ENCODE data around the gene WDR83. TPM values are rescaled to one million over a fixed set of nuclear protein-coding genes. Genes with fewer than 3 reads are reported as not detected.

The WDR83 gene
- total and polyA plus RNA-seq, 2 of the 8 experiments (the other 6 are each of a cell fraction or from before 2014, with no cell fraction given): 12.6 to 15.3 TPM

DNA sequence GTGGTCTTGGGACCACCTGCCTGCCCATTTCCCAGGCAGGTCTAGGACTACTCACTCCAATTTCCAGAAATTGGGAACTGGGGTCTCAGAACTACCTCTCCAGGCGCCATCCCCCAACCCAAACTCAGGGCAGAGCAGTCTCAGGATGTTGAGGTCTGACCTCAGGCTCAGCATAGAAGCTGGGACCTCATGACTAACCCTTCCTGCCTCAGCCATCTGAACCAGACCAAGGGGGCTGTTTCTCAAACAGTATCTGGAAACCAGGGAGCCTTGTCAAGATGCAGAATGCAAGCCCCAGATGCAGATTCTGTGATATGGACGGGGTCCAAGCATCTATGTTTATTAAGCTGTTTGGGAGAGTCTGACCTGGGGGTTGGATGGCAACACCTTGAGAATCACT lies 28.5 kb downstream of the WDR83 start:
- peak overlapping the region in 1 of 4 experiments; percentile 68; a peak in 2 of 8 replicates for H3K4me3 ChIP-seq (ENCODE audit: extremely low read depth in 1 of 4, insufficient read depth in 2 of 4, low read depth in 3 of 4, low read length in 4 of 4)
- DNase-seq (ENCODE audit: low read depth in 1 of 2, low spot score in 2 of 2) (no peak), FAIRE-seq (no peak)
- no peak overlapping the region for H3K9ac ChIP-seq (replicated peaks in 1 of 4; ENCODE audit: extremely low read depth in 1 of 4, low read depth in 3 of 4, low read length in 3 of 4)
- H3K27ac ChIP-seq (ENCODE audit: low read depth, low read length): no peak overlapping the region
- ChIA-PET CTCF (ENCODE audit: partially characterized antibody) (interaction anchor here (0.6 to 1.4 kb wide), 6 partner anchors 10 to 152 kb away, joined by 3 to 5 read pairs (median 4); no protein-coding TSS in a partner anchor), POLR2A (ENCODE audit: partially characterized antibody) (interaction anchor here (1.3 to 9.2 kb wide), 5 partner anchors 8 to 27 kb away, joined by 6 to 93 read pairs (median 35); partner anchors contain the start of genes DHPS, GNG14 and TNPO2)
- H3K23ac ChIP-seq (ENCODE audit: insufficient read length): no peak overlapping the region
- peaks cover 0 to 4% (median 3%) of the 10 kb centered on the region in 4 experiments; a peak in 2 of 7 replicates for H3K4me1 ChIP-seq (replicated peaks in 1 of 4; ENCODE audit: control insufficient read depth in 3 of 4, insufficient read depth in 4 of 4, low read length in 3 of 4)
- no peak overlapping the region for H2BK12ac ChIP-seq (ENCODE audit: low read depth, low read length)
- H2AFZ ChIP-seq (ENCODE audit: low read length): no peak overlapping the region
- no peaks in the 10 kb centered on the region for H3K79me2 ChIP-seq (ENCODE audit: control insufficient read depth in 1 of 2, insufficient read depth in 2 of 2, low read length in 2 of 2)
- peak overlapping the region in 1 of 2 experiments; percentile 78; a peak in 1 of 4 replicates for H3K4me2 ChIP-seq (ENCODE audit: insufficient read depth in 1 of 2, low read depth in 2 of 2, low read length in 2 of 2)
- no peak overlapping the region for H2BK15ac ChIP-seq (ENCODE audit: low read length)
- H4K20me1 ChIP-seq (replicated peaks in 1 of 2; ENCODE audit: control insufficient read depth in 1 of 2, insufficient read depth in 2 of 2, low read length in 2 of 2): peaks cover 0 to 5% of the 10 kb centered on the region in 2 experiments
- TF ChIP-seq RNF2 (IDR thresholded peaks at IDR 0.05; ENCODE audit: borderline replicate concordance, low read depth, low read length, missing control alignments, poor library complexity, severe bottlenecking): no peak
- no peak for TF ChIP-seq JUN (IDR thresholded peaks at IDR 0.05; ENCODE audit: low read depth, low read length)
- no peak for TF ChIP-seq POLR2AphosphoS5 (IDR thresholded peaks at IDR 0.05; ENCODE audit: low read depth, low read length)
- TF ChIP-seq CBX5 (IDR thresholded peaks at IDR 0.05; ENCODE audit: low read depth, low read length): no peak
- no peak for TF ChIP-seq CTBP2 (IDR thresholded peaks at IDR 0.05; ENCODE audit: borderline replicate concordance, insufficient read depth, insufficient read length, low read length)
- no peak for TF ChIP-seq KDM5A (IDR thresholded peaks at IDR 0.05; ENCODE audit: low read length)
- TF ChIP-seq CHD1 (IDR thresholded peaks at IDR 0.05; ENCODE audit: low read depth, low read length): no peak
- no peak for TF ChIP-seq HDAC6 (IDR thresholded peaks at IDR 0.05; ENCODE audit: low read depth, low read length)
- TF ChIP-seq PHF8 (conservative IDR thresholded peaks at IDR 0.05; ENCODE audit: low read depth, low read length): no peak
- no peak for TF ChIP-seq EZH2 (IDR thresholded peaks at IDR 0.05; ENCODE audit: low read depth, low read length, severe bottlenecking)
- no peak for TF ChIP-seq RXRA (IDR thresholded peaks at IDR 0.05; ENCODE audit: insufficient read depth, low read depth, low read length)
- TF ChIP-seq ASH2L (IDR thresholded peaks at IDR 0.05; ENCODE audit: low read length): no peak
- no peaks in the 10 kb centered on the region for H3K79me1 ChIP-seq (ENCODE audit: low read depth, low read length)
- no peak overlapping the region for H2BK120ac ChIP-seq (replicated peaks; ENCODE audit: low read depth, low read length)
- H2BK5ac ChIP-seq (ENCODE audit: low read depth, low read length): no peak overlapping the region
- H2AK5ac ChIP-seq (ENCODE audit: low read depth, low read length): no peak overlapping the region
- no peak overlapping the region for H3K56ac ChIP-seq (replicated peaks; ENCODE audit: insufficient read length, low read depth, low read length)
- no peak overlapping the region for H4K91ac ChIP-seq (replicated peaks; ENCODE audit: insufficient read length, low read length)
- H3K18ac ChIP-seq (ENCODE audit: extremely low read depth, low read length): no peak overlapping the region
- peaks cover 0 to 14% (median 5%) of the 10 kb centered on the region in 4 experiments; a peak in 5 of 8 replicates for H3K36me3 ChIP-seq (ENCODE audit: control insufficient read depth in 2 of 4, insufficient read depth in 4 of 4, low read length in 3 of 4)
- H3K27me3 ChIP-seq (replicated peaks in 1 of 4; ENCODE audit: control insufficient read depth in 3 of 4, extremely low read depth in 1 of 4, insufficient read depth in 3 of 4, low read length in 3 of 4): no peaks in the 10 kb centered on the region
- peaks cover 7% of the 10 kb centered on the region; the same call in 1 of the 2 replicates for H3K23me2 ChIP-seq (ENCODE audit: low read depth, low read length)
- H2BK20ac ChIP-seq (ENCODE audit: low read length): no peak overlapping the region
- H3K14ac ChIP-seq (ENCODE audit: insufficient read length): no peak overlapping the region
- H4K8ac ChIP-seq (ENCODE audit: extremely low read depth, insufficient read depth, low read length): no peak overlapping the region
- no peaks in the 10 kb centered on the region for H3K9me3 ChIP-seq (ENCODE audit: insufficient read depth in 2 of 2, low read depth in 1 of 2, low read length in 1 of 2)
- 73% methylated on average over 2 of the region's 2 CpGs; no CpG with 5 or more reads in 1 of the 2 experiments for WGBS, 2 experiments (ENCODE audit: extremely low coverage in 1 of 2, insufficient coverage in 1 of 2, insufficient read length in 1 of 2, insufficient replicate concordance in 2 of 2, low coverage in 1 of 2, low lambda C conversion rate in 2 of 2, missing lambda C conversion rate in 1 of 2)
- no peak overlapping the region for H4K5ac ChIP-seq (ENCODE audit: insufficient read length, low read depth, low read length)
- H3K4ac ChIP-seq (replicated peaks; ENCODE audit: insufficient read length, low read depth, low read length): no peak overlapping the region

Data from H1 (cell line).